ENCODE data around the gene DCTPP1.

Gene DCTPP1

DNA sequence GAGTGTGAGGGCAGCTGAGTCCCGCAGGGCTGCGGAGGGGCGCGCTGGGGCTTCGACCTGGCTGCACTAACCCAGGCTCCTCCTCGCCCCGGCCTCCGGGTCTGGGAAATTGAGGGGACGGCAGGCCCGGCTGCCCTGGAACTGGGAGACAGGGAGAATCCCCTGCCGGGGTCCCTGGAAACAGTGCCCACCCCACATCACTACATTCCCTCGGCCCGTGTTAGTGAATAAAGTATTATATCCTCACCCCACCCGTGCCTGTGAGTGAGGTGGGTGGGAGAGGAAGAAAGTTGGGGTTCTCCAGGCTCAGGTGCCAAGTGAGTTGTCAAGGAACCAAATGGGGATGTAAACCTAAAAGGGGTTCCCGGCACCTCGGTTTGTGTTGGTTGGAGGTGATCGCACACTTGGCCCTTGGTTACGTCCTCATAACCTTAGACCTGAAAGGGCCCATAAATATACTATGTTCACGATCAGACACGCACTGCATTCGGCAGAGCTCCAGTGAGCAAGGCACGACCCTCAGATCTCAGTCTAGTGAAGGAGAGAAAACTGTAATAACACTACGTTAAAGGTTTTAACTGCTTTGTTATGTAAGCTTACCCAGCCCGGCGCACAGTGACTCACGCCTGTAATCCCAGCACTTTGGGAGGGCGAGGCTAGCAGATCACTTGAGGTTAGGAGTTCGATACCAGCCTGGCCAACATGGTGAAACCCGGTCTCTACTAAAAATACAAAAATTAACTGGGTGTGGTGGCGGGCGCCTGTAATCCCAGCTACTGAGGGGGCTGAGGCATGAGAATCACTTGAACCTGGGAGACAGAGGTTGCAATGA is 11.3 kb downstream of the DCTPP1 start:
- DNase-seq (ENCODE audit: low read depth) = no peak
- TF ChIP-seq, protein P1, sequence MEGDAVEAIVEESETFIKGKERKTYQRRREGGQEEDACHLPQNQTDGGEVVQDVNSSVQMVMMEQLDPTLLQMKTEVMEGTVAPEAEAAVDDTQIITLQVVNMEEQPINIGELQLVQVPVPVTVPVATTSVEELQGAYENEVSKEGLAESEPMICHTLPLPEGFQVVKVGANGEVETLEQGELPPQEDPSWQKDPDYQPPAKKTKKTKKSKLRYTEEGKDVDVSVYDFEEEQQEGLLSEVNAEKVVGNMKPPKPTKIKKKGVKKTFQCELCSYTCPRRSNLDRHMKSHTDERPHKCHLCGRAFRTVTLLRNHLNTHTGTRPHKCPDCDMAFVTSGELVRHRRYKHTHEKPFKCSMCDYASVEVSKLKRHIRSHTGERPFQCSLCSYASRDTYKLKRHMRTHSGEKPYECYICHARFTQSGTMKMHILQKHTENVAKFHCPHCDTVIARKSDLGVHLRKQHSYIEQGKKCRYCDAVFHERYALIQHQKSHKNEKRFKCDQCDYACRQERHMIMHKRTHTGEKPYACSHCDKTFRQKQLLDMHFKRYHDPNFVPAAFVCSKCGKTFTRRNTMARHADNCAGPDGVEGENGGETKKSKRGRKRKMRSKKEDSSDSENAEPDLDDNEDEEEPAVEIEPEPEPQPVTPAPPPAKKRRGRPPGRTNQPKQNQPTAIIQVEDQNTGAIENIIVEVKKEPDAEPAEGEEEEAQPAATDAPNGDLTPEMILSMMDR (conservative IDR thresholded peaks at IDR 0.05; ENCODE audit: low read depth, low read length) = no peak
- H3K4me3 ChIP-seq (ENCODE audit: low read depth, low read length) = peak overlapping the region; percentile 72

DNA sequence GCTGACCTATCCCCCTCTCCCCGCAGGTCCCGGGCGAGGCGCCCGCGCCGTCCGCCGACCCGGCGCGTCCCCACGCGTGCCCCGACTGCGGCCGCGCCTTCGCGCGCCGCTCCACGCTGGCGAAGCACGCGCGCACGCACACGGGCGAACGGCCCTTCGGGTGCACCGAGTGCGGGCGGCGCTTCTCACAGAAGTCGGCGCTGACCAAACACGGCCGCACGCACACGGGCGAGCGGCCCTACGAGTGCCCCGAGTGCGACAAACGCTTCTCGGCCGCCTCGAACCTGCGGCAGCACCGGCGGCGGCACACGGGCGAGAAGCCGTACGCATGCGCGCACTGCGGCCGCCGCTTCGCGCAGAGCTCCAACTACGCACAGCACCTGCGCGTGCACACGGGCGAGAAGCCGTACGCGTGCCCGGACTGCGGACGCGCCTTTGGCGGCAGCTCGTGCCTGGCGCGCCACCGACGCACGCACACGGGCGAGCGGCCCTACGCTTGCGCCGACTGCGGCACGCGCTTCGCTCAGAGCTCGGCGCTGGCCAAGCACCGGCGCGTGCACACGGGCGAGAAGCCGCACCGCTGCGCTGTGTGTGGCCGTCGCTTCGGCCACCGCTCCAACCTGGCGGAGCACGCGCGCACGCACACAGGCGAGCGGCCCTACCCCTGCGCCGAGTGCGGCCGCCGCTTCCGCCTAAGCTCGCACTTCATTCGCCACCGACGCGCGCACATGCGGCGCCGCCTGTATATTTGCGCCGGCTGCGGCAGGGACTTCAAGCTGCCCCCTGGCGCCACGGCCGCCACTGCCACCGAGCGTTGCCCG is 12.1 kb downstream of the DCTPP1 start:
- TF ChIP-seq, protein P1 (conservative IDR thresholded peaks at IDR 0.05; ENCODE audit: low read depth, low read length) = peak; percentile 12
- DNase-seq (ENCODE audit: low read depth) = peak; percentile 96
- H3K4me3 ChIP-seq (ENCODE audit: low read depth, low read length) = peak overlapping the region; percentile 72

DNA sequence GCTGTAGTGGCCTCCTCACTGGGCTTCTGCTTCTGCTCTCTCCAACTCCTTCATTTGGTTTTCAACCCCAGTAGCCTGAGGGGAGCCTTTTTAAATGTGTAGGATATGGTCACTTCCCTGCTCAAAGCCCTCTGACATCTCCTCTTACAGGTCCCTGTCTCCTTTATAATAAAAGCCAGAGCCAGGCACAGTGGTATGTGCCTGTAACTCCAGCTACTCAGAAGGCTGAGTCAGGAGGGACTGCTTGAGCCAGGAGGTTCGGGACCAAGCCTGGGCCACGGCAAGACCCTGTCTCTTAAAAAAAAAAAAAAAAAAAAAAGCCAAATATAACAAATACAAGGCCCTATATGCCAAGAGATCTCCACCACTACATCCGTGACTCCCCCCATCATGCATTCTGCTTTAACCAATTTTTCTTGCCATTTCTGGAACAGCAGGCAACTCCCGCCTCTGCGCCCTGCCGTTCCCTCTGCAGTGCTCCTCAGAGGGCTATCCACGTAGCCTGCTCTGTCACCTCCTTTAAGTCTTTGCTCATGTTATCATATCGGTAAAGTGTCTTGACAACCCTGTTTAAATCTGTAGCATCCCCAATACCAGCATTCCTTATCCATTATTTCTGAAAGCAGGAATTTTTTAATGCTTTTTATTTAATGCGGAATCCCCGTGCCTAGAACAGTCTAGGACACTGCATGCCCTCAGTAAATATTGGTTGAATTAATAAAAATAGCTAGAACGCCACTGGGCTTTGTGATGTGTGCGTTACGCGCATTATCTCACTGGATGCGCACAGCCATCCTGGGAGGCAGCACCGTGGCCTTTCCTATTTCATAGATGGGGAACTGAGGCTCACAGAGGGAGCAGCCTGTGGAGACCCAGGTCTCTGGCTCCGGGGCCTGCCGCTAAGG is 13.0 kb downstream of the DCTPP1 start:
- peak overlapping the region; percentile 72 for H3K4me3 ChIP-seq (ENCODE audit: low read depth, low read length)
- TF ChIP-seq, protein P1 (conservative IDR thresholded peaks at IDR 0.05; ENCODE audit: low read depth, low read length) = no peak
- DNase-seq (ENCODE audit: low read depth) = peak; percentile 16

DNA sequence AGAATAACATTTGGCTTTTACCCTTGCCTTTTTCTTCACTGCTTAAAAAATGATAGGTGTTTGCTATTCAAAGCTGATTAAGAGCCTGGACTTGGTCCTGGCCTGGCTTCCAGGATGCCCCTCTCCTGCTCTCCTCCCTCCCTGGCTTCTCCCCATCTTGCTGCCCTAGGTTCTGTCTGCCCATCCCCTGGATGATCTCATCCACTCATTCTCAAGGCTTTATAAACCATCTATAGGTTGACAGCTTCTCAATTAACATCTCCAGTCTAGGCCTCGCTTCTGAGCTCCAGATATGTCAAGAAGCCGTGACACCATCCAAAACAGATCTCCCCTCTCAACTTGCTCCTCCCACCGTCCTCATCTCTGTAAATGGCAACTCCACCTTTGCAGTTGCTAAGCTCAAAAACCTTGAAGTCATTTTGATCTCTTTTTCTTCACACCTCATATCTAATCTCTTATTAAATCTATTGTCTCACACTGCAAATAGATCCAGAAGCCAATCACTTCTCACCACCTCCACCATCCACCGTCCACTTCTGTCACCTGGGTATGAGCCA is 13.7 kb downstream of the DCTPP1 start:
- DNase-seq (ENCODE audit: low read depth) = no peak
- TF ChIP-seq, protein P1 (conservative IDR thresholded peaks at IDR 0.05; ENCODE audit: low read depth, low read length) = no peak
- H3K4me3 ChIP-seq (ENCODE audit: low read depth, low read length) = no peak overlapping the region

DNA sequence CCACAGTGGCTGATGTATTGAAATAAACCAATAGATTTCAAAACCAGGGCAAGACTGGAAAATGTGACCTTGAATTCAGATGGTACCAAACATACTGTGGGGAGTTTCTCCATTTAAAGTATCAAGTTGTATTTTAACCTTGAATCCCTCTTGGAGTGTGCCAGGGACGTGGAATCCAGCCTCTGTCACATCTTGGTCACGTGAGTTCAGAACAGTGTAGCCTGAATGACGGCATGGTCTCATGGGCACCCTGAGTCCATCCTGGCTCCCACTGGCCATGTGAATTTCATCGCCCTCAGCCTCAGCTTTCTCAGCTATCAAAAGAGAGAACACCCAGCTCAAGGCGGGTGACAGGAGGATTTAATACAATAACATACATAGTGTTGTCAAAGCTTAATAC is 15.7 kb downstream of the DCTPP1 start:
- H3K4me3 ChIP-seq (ENCODE audit: low read depth, low read length) = no peak overlapping the region
- no peak for DNase-seq (ENCODE audit: low read depth)
- TF ChIP-seq, protein P1 (conservative IDR thresholded peaks at IDR 0.05; ENCODE audit: low read depth, low read length) = no peak

DNA sequence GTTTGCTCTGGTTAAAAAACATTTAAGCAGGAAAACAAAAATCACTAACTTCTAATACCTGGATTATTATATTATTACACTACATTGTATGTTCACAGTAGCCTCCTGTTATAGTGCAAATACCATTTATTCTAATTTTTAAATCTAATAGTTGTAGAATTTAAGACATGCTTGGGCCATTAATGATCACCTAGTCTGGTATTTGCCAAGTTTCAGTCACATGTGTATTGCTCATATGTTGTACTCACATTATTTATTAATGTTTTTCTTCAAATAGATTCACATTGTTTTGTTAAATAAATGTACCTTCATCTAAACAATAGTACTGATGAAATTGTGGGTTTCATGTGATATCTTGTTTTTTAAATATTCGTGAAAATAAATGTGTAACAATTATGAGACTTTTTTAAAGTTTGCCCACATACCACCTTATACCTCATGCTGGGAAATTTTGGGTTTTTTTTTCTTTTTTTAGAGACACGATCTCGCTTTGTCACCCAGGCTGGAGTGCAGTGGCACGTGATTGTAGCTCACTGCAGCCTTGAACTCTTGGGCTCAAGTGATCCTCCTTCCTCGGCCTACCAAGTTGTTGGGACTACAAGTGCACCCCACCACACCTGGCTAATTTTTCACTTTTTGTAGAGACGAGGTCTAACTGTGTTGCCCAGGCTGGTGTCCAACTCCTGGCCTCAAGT is 16.6 kb downstream of the DCTPP1 start:
- no peak overlapping the region for H3K4me3 ChIP-seq (ENCODE audit: low read depth, low read length)
- DNase-seq (ENCODE audit: low read depth) = no peak
- TF ChIP-seq, protein P1 (conservative IDR thresholded peaks at IDR 0.05; ENCODE audit: low read depth, low read length) = no peak
